ENCODE measurements around the gene MORF4L2. TPM values are rescaled to one million over a fixed set of nuclear protein-coding genes. Genes with fewer than 3 reads are reported as not detected.
"Not testable (repeated sequence)": the region's sequence is repeated elsewhere in the genome, so short reads cannot be mapped to it uniquely, and the experiment has no call there.

MORF4L2 gene
- total RNA-seq, 1 donor from 2014 or later: 311 TPM

DNA sequence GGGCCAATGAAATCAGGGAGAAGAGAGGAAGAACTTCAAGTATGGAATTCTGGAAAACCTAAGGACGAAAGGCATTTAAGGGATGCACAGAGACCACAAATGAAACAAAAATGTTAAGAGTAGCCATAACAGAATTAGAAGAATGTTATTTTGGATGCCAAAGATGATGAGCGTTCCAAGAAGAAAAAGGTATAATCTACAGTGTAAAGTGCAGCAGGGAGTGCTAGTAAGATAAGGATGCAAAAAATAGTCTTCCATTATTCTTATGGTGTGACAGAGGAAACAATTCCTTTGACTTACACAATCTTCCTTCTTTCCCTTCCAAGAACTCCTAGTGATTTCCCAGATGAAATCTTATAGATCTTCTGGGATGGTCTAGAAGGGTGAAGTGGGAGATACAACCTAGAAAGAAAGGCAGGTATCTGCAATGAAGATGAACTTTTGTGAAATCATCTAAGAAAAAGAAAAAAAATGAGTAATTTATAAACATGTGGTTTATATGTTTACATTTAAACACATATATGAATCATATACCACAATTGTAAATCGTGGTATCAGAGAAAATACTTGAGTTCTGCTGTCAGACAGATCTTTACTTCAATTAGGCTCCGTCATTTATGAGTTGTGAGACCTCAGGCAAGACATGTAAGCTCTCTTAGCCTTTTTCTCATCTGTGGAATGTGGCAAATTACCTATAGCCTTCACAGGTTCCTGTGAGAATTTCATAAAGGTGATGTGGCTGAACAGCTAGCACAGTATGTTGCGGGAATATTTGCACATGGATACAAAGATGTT is 8.1 kb downstream of the MORF4L2 start:
- no peak for DNase-seq

DNA sequence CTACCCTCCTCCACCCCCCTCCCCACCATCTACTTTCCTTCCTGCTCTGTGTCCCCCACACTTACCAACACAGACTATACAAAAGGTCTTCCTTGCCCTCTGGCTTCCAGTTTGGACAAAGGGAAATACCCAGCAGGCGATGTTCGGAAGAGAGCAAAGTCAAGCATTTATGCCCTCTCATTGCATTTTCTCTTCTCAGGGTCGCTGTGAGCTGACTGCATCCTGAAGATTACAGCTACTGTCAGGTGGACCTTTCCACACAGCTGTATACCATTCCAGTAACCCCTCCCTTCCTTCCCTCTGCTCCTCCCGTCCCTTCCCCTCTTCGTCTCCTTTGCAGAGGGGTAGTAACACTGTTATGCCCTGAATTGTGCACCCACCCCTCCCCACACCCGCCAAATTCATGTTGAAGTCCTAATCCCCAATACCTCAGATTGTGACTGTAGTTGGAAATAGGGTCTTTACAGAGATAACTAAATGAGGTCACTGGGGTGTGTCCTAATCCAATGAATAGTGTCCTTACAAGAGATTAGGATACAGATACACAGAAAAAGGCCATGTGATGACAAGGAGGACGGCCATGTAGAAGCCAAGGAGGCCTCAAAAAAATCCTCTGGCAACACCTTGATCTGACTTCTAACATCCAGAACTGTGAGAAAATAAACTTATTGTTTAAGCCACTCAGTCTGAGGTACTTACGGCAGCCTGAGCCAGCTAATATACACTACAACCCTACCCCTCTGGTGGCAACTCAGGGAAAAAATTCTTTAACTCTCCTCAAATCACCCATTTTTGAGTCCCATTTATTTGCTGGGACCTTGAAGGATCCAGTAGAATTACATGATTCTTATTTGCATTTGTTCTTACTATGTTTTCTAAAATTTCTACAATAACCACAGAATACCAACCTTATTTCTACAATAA is 11.7 kb downstream of the MORF4L2 start:
- no peak for DNase-seq

DNA sequence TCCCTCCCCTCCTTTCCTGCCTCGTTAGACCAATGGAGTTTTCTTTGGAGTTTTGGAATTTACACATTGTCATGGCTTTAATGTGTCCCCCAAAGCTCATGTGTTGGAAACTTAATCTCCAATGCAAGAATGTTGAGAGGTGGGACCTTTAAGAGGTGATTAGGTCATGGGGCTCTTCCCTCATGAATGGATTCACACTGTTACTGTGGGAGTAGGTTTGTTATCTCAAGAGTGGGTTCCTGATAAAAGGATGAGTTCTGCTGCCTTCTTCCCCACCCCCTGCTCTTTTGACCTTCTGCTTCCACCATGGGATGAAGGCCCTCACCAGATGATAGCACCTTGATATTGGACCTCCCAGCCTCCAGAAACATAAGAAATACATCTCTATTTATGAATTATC is 16.8 kb downstream of the MORF4L2 start:
- no peak for DNase-seq

DNA sequence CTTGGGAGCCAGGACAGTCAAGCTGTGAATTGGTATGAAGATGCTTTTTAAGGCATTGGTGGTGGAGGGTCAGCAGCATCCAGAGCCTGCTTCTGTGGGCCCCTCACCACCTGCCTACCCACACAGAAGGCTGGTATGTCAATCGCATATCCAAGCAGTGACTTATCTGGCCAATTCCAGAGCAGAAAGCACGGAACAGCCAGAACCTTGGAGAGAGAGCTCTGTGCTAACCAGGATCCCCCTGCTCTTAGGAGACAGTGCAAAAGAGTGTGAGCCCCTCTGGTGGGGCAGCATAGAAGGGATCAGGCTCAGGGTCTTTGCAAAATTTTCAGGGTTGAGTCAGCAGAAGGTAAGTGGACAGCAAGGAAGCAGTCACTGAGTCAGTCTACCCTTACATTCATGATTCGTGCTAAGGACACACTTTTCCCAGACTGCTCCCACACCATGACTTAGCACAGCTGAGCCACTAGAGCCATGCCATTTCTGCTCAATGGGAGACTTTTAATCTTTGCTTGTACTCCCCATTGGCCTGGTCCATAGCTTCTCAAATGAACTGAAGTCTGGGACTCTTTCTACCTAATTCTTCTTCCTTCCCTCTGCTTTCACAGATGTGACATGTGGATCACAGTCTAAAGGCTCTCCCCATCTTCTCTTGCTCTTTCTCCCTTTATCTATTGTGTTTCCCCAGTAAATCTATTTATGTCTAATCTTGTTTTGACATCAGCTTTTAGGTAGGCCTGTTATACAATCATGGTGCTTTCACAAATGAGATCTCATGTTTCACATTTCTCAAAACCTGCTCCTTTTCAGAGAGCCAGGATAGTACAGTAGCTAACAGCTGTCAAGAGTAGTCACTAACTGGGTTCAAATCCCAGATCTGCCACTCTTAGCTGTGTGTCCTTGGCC is 20.0 kb downstream of the MORF4L2 start:
- DNase-seq: no peak

DNA sequence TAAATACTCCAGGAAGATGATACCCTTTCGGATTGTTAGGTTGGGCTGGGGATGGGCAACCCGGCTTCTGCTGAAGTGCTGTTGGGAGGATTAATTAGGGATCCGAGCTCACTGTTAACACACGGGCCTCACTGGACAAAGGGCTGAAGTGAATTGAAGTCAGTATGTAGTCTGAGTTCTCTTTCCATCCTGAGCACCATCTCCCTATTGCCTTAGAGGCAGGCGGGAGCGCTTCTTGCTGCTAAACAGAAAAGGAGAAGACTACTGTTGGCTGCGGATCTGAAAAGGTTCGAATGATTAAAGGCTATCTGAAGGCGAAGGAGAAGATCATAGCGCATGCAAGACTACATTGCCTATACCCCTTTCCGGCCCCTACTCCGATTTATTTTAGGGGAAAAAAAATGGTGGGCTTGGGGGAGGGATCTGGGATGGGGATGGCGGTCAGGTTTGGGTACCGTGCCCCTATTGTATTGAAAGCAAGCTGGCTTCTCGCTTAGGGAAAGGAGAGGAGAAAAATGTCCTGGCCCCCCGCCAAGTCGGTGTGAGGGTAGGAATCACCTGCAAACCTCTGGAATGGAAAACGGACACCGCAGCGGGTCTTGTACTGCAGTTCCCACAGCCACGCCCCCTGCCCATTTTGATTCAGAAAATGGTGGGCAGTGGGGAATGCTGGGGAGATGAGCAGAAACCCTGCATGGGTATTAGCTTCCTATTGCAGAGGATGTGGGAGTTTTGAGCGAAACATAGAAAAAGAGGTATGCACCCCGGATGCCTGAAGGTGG is 22.3 kb downstream of the MORF4L2 start:
- no peak for DNase-seq

DNA sequence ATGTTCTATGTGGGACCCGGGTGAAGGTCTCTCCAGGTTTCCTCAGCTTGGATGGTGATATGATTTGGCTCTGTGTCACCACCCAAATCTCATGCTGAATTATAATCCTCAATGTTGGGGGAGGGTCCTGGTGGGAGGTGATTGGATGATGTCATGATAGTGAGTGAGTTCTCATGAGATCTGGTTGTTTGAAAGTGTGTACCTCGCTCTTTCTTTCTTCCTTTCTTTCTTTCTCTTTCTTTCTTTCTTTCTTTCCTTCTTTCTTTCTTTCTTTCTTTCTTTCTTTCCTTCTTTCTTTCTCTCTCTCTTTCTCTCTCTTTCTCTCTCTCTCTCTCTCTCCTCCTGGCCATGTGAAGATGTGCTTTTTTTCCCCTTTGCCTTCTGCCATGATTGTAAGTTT is 27.0 kb downstream of the MORF4L2 start:
- not testable (repeated sequence) for DNase-seq

DNA sequence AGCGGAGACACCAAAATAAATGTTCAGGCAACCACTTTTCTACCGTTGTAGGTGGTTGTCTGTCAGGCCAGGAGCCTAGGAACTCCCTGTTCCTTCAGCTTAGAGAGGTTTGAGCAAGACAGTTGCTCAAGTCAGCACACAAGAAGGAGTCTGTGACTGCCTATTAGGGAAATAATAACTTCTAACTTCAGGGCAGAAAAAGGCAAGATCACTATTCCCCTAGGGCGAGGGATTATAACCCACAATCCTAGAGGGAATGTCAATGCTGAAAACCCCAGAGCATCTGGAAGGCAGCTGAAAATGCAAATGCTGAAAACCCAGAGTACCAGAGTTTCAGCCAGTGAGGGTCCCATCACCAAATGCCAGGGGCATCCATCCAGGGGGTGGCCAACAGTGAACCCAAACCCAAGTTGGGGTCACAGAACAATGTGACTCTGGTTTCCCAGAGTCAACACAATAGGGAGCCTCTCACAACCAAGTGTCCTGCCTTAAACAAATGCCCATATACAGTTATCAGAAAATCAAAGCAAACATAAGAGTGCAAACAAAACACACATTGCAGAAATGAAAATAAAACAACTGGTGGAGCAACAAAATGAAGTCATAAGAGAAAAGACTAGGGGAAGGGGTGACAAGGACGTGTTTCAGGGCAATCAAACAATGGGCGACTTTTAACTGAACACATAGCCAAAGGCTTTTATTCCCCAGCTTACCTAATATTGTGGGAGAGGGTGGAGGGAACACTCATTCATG is 27.6 kb downstream of the MORF4L2 start:
- DNase-seq: no peak

DNA sequence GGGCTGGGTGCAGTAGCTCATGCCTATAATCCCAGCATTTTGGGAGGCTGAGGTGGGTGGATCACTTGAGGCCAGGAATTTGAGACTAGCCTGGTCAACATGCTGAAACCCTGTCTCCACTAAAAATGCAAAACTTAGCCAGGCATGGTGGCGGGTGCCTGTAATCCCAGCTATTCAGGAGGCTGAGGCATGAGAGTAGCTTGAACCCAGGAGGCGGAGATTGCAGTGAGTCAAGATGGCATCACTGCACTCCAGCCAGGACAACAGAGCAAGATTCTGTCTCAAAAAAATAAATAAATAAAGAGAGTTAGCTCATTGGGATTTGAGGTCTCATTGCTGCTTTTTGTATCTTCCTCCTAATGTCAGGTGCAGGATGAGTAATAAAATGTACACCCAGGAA is 29.4 kb downstream of the MORF4L2 start:
- not testable (repeated sequence) for DNase-seq

DNA sequence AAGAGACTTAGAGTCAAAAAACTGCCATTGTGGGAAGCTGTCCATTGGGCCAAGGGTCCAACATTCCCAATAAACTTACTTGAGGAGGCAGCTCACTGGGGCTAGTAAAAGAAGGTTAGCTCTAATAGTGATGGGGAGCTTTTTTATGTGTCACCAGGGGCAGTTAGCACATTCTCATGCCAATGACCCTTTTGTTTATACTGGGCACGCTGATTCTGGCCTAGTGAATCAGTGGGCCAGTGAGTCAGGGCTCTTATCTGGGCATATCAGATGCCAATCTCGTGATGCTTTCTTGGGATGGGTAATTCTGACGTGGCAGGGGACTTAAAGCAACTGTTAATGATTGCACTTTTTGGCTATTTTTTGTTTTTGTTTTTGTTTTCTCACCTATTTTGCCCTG is 29.9 kb downstream of the MORF4L2 start:
- no peak for DNase-seq

DNA sequence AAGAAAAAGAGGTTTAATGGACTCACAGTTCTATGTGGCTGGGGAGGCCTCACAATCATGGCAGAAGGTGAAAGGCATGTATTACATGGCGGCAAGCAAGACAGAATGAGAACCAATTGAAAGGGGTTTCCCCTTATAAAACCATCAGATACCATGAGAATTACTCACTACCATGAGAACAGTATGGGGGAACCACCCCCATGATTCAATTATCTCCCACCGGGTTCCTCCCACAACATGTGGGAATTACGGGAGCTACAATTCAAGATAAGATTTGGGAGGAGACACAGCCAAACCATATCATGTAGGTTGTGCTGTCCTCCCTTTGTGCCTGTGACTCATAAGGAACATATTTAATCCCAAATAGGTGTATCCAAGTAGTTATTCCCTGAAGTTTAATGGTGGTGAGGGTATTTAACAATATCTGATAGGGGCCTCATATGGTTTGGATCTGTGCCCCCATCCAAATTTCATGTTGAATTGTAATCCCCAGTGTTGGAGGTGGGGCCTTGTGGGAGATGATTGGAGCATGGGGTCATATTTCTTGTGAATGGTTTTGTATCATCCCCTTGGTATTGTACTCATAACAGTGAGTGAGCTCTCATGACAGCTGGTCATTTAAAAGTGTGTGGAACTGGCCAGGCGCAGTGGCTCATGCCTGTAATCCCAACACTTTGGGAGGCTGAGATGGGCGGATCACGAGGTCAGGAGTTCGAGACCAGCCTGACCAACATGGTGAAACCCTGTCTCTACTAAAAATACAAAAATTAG is 31.1 kb downstream of the MORF4L2 start:
- DNase-seq: not testable (repeated sequence)

DNA sequence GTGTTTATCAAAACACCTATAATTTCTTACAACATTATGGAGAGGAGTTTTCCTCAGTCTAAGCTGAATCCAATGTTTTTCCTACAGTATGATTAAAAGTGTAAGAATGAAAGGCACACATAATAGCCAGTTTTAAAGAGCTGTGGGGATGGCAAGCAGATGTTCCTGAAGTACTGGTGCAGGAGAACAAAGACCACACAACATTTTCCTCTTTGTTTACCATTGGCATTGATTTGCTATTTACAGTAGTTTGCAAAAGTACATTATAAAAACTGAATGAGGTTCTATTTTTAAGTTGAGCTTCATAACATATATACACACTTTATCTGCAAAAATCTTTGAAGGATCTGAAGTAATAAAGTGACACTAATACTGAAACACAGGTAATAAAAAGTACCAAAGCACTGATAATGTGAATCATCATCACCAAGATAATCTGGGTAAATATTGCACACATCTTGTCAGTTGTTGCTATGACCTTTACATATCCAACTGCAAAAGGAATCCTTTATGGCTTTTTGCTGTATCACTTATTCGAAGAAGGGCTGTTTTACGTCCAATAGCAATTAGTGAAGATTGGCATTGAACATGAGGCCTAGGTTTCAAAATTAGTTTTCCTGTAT is 35.2 kb downstream of the MORF4L2 start:
- DNase-seq: no peak

DNA sequence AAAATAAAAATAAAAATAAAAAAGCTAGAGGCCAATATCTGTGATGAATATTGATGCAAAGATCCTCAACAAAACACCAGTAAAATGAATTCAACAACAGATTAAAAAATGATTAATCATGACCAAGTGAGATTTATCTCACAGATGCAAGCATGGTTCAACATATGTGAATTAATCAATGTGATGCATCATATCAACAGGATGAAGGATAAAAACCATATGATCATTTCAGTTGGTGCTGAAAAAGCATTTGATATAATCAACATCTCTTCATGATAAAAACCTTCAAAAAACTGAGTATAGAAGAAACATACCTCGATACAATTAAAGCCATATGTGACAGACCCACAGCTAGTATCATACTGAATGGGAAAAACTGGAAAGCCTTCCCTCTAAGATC is 38.9 kb downstream of the MORF4L2 start:
- DNase-seq: no peak

DNA sequence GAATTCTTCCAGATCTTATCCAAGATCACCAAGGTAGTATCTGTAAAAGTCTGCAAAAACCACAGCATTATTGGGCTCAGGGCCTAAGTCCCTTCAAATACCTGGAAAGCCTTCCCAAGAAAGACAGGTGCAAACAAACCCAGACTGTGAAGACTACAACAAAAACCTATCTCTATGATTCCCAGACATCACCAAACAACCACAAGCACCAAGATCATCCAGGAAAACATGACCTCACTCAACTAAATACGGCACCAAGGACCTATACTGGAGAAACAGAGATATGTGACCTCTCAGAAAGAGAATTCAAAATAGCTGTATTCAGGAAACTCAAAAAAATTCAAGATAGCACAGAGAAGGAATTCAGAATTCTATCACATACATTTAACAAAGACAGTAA is 42.4 kb downstream of the MORF4L2 start:
- no peak for DNase-seq

DNA sequence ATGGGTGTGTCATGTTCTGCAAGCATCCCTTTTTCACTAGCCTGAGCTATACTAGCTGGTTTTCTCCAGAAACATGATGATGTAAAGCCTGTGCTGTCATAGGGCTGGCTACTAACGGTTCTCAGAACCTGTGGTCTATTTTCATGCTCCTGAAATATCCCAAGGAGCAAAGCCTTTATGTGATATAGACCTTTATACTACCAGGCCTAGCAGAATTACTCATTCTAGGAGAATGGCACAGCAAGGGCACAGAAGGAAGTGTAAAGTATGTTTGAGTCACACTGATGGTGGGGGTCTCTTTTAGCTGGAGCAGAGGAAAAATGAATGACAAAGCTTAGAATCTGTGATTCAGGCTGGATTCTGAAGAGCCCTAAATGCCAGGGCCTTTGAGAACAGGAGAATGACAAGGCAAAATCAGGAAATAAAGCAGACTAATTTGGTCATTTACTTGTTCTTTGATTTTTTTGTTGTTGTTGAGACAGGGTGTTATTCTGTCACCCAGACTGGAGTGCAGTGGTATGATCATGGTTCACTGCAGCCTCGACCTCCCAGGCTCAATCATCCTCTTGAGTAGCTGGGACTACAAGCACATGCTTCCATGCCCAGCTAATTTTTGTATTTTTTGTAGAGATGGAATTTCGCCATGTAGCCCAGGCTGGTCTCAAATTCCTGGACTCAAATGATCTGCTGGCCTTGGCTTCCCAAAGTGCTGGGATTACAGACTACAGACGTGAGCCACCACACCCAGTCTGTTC is 45.9 kb downstream of the MORF4L2 start:
- DNase-seq: no peak

DNA sequence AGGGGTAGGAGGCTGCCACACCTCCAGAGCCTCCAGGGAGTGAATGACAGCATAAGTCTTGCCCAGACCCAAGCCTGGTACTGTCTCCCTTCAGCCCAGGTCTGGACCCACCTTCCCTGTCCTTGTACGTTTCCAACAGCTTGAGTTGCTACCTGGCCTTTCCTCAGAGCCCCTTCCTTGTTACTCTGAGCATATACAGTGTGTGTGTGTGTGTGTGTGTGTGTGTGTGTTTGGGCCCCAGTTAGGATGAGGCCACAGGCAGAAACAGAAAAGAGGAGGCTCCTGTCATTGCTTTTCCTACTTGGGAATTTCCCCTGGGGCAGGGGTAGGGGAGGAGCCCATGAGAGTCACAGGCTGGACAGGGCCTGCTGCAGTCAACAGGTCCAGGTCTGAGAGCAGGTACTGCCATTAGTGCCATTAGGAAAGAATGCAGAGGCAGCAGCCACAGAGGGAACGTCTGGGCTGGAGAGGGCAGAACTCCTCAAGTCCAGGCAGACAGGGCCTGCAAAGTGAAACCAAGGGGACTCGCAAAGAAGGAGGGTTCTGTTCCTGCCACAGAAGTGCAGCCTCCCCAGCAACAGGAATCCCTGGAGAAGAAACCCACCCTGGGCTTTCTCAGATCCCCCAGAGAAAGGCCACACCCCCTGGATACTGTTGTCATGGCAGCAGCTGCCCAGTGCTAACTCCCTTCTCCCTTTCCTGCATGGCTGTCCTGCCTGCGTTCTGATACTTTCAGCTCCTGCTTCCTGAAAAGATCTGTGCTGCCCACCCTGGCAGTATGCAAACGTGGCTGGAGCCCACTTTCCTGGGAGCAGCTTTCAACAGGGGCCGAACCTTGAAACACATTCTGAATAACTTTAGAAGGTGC is 47.8 kb downstream of the MORF4L2 start:
- DNase-seq: peak; percentile 32

DNA sequence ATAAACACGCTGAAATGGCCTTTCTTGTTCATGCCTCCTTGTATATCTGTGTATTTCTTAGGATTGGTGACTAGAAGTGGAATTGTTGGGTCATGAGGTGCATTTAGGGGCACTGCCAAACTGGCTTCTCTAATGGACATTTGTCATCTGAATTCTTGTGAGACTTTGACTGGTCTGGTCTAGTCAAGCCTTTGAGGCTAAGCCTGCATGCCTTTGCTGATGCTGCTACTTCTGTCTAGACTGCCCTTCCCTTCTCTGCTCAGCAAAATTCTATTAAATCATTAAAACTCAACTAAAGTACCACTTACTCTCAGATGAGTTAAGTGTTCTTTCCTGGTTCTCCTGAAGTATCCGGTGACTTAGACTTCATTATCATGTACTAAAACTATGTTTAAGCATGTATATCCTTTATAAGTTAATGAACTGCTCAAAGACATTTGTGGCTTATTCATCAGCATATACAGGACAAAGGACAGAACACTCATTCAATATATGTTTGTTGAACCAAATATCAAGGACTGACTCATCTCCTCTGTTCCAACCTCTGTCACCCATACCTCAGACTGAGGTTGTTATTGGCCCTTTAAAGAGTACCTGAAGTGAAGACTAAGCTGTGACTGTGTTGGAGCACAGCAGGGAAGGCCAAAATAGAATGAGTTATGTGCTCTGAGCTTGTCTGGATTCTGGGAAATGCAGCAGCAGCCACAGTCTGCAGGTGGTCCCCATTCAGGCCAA is 48.7 kb downstream of the MORF4L2 start:
- DNase-seq: no peak

DNA sequence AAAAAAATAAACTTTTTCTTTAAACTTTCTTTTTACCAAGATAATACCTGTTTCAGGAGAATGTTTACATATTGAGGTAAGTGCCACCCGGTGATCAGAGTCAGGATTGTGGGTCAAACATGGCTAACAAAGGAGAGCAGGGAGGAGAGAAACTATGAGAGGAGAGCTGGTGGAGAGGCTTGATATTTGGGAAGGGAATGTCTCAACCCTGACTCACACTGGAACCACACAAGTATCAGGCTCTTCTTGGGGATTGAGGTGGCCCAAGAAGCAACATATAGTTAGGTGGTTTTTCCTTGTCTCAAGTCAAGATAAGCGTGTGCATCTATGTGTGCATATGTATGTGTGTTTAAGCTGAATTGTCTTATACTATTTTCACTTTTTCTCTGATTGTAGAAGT is 51.1 kb downstream of the MORF4L2 start:
- DNase-seq: no peak
